ENCODE measurements around the gene NTF4. TPM values are rescaled to one million over a fixed set of nuclear protein-coding genes. Genes with fewer than 3 reads are reported as not detected.
"Not testable (repeated sequence)": the region's sequence is repeated elsewhere in the genome, so short reads cannot be mapped to it uniquely, and the experiment has no call there.

Gene NTF4
- total and polyA plus RNA-seq, 2 donors (not counting 1 experiment from before 2014, with no cell fraction given) = not detected

DNA sequence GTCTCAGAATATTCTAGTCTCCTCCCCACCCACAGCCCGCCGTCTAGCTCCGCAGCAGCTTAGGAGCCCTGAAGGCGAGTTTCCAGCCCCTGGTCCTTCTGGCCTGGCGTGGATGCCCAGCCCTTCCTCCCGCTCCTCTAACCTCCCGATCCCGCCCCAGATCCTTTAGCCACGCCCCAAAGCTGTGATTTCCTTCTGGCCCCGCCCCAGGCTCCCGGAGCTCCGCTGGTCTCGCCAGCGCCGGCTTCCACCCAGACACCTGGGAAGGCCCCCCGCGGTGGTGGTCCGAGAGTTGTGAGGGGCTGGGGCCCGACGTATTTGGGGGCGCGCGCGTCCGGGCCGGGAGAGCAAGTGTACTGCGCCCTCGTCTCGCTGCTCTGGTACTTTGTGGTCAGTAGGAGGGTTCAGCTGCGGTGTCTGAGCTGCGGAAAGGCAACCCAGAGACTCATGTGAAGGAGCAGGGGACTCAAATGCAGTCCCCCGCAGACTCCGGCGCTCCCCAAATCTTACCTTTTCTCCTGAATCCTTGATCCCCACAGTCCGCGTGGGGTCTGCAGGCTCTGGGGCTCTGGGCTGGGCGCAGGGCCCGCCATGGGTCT is 6.9 kb downstream of the NTF4 start, which contains the start of gene CGB7:
CGB7 (minus strand) TSS at position 114 of the 599 bp plus-strand sequence. CDS start 2,374 bp downstream, outside the sequence.
- H3K36me3 ChIP-seq (replicated peaks in 1 of 2; ENCODE audit: control extremely low read depth in 1 of 2, control insufficient read depth in 1 of 2, extremely low read depth in 1 of 2, insufficient read depth in 2 of 2, low read length in 1 of 2) = no peaks in the 10 kb centered on the region
- H3K27me3 Mint-ChIP-seq = peaks cover 28% of the 10 kb centered on the region
- no peaks in the 10 kb centered on the region for H3K9me3 Mint-ChIP-seq (ENCODE audit: insufficient read depth)
- H3K4me1 Mint-ChIP-seq = peaks cover 22% of the 10 kb centered on the region
- no peak within 1 kb of the TSS for H3K27ac ChIP-seq (ENCODE audit: low read length in 2 of 2)
- H4K20me1 ChIP-seq (ENCODE audit: control insufficient read depth, insufficient read depth, low read length, poor library complexity, severe bottlenecking) = no peaks in the 10 kb centered on the region
- WGBS (ENCODE audit: insufficient coverage) = 7% methylated on average over 33 of the region's 38 CpGs
- ATAC-seq (ENCODE audit: low read depth) (peak; percentile 25), DNase-seq (peak; percentile 52)
- H3K9me3 ChIP-seq (ENCODE audit: control extremely low read depth in 1 of 3, control insufficient read depth in 2 of 3, insufficient read depth in 1 of 3, low read length in 2 of 3) = peaks cover 0 to 27% (median 0%) of the 10 kb centered on the region in 3 donors
- CTCF ChIA-PET = interaction anchor here (0.8 to 1.5 kb wide), 3 partner anchors 13 to 141 kb away, joined by 3 to 5 read pairs (median 3); no protein-coding TSS in a partner anchor
- H3K4me1 ChIP-seq (ENCODE audit: control insufficient read depth in 2 of 2, insufficient read depth in 2 of 2, low read length in 2 of 2) = peaks cover 17 to 28% of the 10 kb centered on the region in 2 donors
- H3K4me3 Mint-ChIP-seq = peak within 1 kb of the TSS; percentile 90
- no peak within 1 kb of the TSS for H3K27ac Mint-ChIP-seq
- POLR2A ChIA-PET = no interaction called here
- TF ChIP-seq, protein P1, sequence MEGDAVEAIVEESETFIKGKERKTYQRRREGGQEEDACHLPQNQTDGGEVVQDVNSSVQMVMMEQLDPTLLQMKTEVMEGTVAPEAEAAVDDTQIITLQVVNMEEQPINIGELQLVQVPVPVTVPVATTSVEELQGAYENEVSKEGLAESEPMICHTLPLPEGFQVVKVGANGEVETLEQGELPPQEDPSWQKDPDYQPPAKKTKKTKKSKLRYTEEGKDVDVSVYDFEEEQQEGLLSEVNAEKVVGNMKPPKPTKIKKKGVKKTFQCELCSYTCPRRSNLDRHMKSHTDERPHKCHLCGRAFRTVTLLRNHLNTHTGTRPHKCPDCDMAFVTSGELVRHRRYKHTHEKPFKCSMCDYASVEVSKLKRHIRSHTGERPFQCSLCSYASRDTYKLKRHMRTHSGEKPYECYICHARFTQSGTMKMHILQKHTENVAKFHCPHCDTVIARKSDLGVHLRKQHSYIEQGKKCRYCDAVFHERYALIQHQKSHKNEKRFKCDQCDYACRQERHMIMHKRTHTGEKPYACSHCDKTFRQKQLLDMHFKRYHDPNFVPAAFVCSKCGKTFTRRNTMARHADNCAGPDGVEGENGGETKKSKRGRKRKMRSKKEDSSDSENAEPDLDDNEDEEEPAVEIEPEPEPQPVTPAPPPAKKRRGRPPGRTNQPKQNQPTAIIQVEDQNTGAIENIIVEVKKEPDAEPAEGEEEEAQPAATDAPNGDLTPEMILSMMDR (IDR thresholded peaks at IDR 0.05) = no peak
- TF ChIP-seq EZH2 (IDR thresholded peaks at IDR 0.05; ENCODE audit: borderline replicate concordance, insufficient read depth, low read depth, low read length, poor library complexity, severe bottlenecking) = no peak
- peak within 1 kb of the TSS in 4 of 5 experiments; percentile 51 to 77 (median 56) for H3K4me3 ChIP-seq (ENCODE audit: control extremely low read depth in 1 of 5, extremely low read depth in 1 of 5, insufficient read depth in 1 of 5, low read depth in 2 of 5, low read length in 4 of 5)
- H3K4me2 ChIP-seq (replicated peaks; ENCODE audit: low read depth, low read length, poor library complexity, severe bottlenecking) = peak within 1 kb of the TSS; percentile 98
- peak within 1 kb of the TSS; percentile 69 for H3K9ac ChIP-seq (ENCODE audit: low read length)
- H3K27me3 ChIP-seq (replicated peaks in 1 of 4; ENCODE audit: control extremely low read depth in 1 of 4, control insufficient read depth in 3 of 4, insufficient read depth in 4 of 4, low read length in 3 of 4) = peaks cover 0 to 58% (median 23%) of the 10 kb centered on the region in 4 experiments
- intact Hi-C loops (cut with micrococcal nuclease) = no loop called here
- H3K79me2 ChIP-seq (ENCODE audit: control insufficient read depth, insufficient read depth, low read length) = no peaks in the 10 kb centered on the region
- H2AFZ ChIP-seq (ENCODE audit: insufficient read depth, low read depth, low read length, poor library complexity, severe bottlenecking) = peak within 1 kb of the TSS; percentile 93

DNA sequence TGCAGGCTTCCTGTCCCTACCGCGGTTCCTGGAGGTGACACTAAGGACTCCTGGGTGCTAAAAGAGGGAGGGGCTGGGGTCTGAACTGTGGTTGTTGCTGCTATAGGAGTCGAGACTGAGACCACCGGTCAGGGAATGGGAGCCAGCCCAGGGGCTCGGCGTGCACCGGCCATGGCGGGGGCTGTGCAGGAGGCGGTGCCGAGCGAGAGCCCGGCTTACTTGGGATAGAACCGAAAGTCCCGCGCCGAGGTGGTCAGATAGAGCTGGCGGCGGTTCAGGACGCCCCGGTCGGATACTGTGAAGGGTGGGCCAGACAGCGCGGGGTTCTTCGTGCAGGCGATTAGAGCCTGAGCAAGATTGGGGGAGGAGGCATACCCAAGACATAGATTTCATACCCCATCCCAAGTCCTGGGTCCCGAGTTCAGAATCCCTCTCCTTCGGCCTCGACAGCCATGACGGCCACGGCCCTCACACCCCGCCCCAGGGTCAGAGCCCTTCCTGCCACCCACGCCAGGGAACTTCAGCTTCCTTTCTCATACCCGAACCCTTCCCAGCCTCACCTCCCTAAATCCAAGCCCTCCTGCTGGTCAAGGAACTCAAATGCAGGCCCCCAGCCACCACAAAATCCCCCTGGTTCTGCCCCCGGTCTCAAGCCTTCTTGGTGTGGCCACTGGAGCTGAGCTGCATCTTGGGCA is 7.6 kb downstream of the NTF4 start:
- peaks cover 0 to 27% (median 0%) of the 10 kb centered on the region in 3 donors for H3K9me3 ChIP-seq (ENCODE audit: control extremely low read depth in 1 of 3, control insufficient read depth in 2 of 3, insufficient read depth in 1 of 3, low read length in 2 of 3)
- H3K27ac ChIP-seq (ENCODE audit: low read length in 2 of 2); H4K20me1 ChIP-seq (ENCODE audit: control insufficient read depth, insufficient read depth, low read length, poor library complexity, severe bottlenecking); intact Hi-C loops (cut with micrococcal nuclease); H3K36me3 ChIP-seq (replicated peaks in 1 of 2; ENCODE audit: control extremely low read depth in 1 of 2, control insufficient read depth in 1 of 2, extremely low read depth in 1 of 2, insufficient read depth in 2 of 2, low read length in 1 of 2); ATAC-seq (ENCODE audit: low read depth); H3K27ac Mint-ChIP-seq; H3K9me3 Mint-ChIP-seq (ENCODE audit: insufficient read depth); H3K79me2 ChIP-seq (ENCODE audit: control insufficient read depth, insufficient read depth, low read length): not testable (repeated sequence)
- H3K27me3 ChIP-seq (replicated peaks in 1 of 4; ENCODE audit: control extremely low read depth in 1 of 4, control insufficient read depth in 3 of 4, insufficient read depth in 4 of 4, low read length in 3 of 4) = peaks cover 0 to 57% (median 23%) of the 10 kb centered on the region in 4 experiments
- peaks cover 17 to 28% of the 10 kb centered on the region in 2 donors for H3K4me1 ChIP-seq (ENCODE audit: control insufficient read depth in 2 of 2, insufficient read depth in 2 of 2, low read length in 2 of 2)
- DNase-seq = peak; percentile 46
- POLR2A ChIA-PET = interaction anchor here (0.5 kb wide), 1 partner anchor 1463 kb away, joined by 6 read pairs; no protein-coding TSS in a partner anchor
- WGBS (ENCODE audit: insufficient coverage) = 6% methylated on average over 33 of the region's 34 CpGs
- CTCF ChIA-PET = interaction anchor here (0.7 to 1.5 kb wide), 6 partner anchors 40 to 142 kb away, joined by 3 to 5 read pairs (median 4); partner anchors contain the start of genes GYS1 and RUVBL2
- H3K27me3 Mint-ChIP-seq = peaks cover 28% of the 10 kb centered on the region
- H3K4me2 ChIP-seq (replicated peaks; ENCODE audit: low read depth, low read length, poor library complexity, severe bottlenecking) = peak overlapping the region; percentile 98
- peak overlapping the region; percentile 93 for H2AFZ ChIP-seq (ENCODE audit: insufficient read depth, low read depth, low read length, poor library complexity, severe bottlenecking)
- H3K4me3 ChIP-seq (ENCODE audit: control extremely low read depth in 1 of 5, extremely low read depth in 1 of 5, insufficient read depth in 1 of 5, low read depth in 2 of 5, low read length in 4 of 5) = peak overlapping the region in 4 of 5 experiments; percentile 51 to 77 (median 56)
- peak overlapping the region; percentile 90 for H3K4me3 Mint-ChIP-seq
- H3K9ac ChIP-seq (ENCODE audit: low read length) = peak overlapping the region; percentile 69
- peaks cover 22% of the 10 kb centered on the region for H3K4me1 Mint-ChIP-seq

Data from B cell (primary cell).